ENCODE results near the gene UBAC2.

Gene UBAC2

DNA sequence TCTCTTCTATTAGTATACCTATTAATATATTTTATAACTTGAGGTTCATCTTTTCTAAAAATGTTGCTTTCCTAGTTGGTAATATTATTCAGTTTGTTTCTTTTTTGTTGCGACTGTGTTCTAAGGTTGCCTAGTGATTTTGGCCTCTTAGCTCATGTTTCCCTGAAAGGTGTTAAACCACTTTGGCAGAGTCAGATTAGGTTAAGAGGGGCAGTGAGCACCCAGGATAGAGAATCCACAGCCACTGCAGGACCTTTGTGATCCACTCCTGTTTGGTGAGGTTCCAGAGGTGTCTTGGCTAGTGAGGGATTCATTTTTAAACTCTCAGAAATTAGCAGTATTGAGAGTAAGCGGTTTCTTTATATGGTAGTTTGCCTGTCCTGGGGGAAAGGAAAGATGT is 72.5 kb downstream of the UBAC2 start:
- no peak for DNase-seq

DNA sequence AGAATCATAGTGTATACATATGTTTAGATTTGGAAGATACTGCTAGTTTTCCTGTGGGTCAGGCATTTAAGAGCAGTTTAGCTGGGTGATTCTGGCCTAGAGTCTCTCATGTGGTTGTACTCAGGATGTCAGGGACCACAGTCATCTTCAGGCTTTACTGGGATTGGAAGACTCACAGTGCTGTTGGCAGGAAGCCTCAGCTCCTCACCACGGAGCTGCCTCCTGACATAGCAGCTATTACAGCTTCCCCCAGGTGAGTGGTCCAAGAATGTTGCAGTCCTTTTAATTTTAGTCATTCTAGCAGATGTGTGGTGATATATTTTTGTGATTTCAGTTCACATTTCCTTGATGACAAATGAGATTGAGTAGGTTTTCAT is 74.4 kb downstream of the UBAC2 start:
- DNase-seq: no peak

DNA sequence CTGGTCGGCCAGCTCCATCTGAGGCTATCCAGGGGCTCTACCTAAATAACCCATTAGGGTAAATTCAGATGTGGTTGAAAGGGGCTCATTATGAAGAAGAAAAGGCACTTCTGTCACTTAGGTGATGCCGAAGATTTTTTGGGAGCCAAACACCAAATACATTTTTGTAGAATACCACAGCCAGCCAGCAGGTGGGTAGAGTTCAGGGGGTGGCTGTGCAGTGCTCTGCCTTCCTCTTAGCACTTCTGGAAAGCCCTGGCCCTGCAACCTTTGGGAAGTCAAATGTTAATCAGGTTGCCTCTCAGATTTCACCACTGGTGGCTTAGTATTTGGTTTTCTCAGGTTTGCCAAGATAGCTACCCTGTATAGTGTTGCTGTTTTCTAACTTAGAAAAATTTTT is 76.1 kb downstream of the UBAC2 start:
- no peak for DNase-seq

DNA sequence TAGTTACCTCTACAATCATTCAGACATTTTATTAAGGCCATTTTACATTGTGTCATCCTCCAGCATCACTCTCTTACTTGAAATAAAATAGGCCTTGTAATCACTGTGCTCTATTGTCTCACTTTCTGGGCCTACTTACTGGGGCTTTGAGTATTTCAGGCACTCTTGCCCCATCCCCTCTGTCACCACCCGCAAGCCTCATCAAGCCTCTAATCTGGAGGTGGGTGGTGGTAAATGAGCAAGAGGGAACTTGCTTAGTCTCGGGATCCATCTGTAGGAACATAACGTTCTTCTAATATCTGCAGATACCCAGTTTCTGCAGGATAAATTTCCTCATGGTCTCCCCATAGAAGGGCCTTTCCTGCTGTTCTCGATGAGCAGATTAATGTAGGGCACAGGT is 77.0 kb downstream of the UBAC2 start:
- no peak for DNase-seq

DNA sequence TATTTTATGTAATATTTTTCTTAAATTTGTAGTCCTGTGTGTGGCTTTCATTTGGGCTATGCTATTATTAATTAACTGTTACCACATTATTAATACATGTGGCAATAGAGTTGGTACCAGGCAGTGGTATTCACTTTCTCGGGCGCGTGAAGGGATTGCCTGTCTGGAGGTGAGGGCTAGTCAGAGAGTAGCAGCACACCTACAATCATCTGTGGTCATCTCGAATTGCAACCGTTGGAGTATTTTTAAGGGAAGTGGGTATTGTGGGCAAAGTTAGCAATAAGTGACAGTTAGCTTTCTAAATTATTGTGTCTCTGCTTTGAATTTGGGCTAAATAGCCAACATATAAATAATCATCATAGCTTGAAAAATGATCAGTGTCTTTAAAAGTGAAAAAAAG is 77.5 kb downstream of the UBAC2 start:
- no peak for DNase-seq

DNA sequence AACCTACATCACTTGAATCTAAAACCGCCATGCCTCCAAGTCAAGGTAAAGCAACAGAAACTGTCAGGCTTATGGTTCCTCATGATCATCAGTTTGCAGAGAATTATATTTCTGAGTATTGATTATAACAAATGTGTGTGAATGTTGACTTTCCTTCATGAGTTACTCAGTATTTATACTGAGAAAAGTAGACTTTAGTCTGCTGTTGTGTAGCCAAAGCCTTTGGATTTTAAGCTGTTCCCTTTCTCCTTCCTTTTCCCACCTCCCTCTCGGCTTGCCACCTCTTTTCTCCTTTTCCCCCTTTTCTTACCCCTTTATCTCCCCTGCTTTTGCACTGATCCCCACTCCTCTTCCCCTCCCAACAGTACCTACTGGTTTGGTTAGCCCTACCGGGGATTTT is 78.2 kb downstream of the UBAC2 start:
- DNase-seq: no peak

DNA sequence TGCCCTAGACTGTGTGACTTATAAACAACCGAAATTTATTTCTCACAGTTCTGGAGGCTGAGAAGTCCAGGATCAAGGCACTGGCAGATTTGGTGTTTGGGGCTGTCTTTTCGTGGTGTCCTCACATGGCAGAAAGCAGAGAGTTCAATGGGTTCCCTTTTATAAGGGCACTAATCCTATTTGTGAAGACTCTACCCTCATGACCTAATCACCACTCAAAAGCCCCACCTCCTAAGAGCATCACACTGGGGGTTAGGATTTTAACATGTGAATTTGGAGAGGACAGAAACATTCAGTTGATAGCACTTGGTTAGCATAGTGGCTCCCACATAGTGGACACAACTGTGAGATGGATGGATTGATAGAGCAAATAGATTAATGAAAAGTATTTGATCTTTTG is 79.0 kb downstream of the UBAC2 start:
- DNase-seq: no peak

DNA sequence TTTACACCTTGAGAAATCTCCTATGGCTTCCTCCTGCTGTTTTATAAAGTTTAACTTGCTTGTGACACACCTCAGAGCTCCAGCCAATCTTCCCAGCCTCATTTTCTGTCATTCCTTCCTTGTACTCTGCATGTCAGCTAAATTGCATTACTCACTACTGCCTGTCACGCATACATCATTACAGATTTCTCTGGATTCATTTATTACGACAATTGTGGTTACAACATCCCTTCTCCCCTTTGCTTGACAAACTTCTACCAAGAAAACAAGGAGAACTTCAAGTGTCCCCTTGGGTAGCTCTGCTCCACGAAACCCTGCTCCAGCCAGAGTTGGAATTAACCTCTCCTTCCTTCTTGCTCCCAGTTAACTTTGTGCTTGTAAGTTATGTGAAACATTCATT is 79.5 kb downstream of the UBAC2 start:
- DNase-seq: no peak

DNA sequence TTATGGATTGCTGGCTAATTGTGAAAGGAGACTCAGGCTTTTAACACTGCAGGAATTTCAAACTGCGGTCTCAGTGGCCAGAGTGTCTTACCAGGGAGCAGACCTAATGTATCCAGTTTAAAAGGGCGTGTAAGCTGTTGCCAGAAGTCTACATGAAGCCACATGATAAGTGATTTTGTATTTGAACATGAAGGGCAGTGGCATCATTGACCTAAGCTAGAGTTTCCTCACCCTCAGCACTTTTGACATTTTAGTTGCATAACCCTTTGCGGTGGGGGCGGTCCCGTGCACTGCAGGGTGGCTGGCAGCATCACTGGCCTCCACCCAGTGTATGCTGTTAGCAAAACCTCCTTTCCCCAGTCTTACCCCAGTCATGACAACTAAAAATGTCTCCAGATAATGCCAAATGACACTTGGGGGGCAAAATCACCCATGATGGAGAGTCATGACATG is 81.2 kb downstream of the UBAC2 start:
- no peak for DNase-seq

DNA sequence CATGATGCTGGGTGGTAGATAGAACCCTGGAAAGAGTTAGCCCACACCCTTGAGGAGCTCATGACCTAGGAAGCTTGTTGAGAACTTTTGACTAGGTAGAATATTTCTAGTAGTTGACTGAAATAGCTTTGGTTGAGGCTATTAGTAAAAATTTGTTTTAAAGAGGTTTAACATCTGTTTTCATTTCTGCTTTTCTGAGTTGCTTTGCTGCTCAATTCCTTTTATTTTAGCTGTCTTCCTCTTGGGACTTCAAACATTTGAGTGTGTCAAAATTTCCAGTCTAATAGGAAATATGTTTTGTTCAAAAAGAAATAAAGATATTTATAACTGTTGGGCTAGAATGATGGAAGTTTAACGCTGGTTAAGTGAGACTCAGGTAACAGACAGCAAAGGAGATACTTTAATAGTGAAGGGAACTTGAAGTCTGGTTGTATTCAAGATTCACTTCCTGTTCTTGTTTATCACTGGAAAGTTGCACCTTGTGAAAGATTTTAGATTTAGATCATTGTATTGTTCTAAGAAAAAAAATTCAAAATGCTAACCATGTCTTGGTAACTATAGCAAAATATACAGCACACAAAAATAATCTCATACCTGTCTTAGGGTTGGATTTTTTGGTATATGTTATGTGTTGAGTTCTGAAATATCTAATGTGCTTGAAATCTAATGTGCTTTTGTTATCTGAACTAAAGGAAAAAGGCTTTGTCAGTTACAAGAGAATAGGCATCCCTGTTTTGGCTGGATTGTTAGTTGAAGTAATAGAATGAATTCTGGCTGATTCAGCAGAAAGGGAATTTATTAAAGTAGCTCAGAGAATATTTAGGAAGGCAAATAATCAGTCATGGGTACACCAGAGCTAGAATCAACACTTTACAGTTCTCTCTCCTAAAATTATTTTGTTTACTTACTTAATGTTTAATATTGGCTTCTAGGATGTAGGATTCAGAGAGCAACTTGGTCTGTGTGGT is 81.9 kb downstream of the UBAC2 start:
- no peak for DNase-seq

DNA sequence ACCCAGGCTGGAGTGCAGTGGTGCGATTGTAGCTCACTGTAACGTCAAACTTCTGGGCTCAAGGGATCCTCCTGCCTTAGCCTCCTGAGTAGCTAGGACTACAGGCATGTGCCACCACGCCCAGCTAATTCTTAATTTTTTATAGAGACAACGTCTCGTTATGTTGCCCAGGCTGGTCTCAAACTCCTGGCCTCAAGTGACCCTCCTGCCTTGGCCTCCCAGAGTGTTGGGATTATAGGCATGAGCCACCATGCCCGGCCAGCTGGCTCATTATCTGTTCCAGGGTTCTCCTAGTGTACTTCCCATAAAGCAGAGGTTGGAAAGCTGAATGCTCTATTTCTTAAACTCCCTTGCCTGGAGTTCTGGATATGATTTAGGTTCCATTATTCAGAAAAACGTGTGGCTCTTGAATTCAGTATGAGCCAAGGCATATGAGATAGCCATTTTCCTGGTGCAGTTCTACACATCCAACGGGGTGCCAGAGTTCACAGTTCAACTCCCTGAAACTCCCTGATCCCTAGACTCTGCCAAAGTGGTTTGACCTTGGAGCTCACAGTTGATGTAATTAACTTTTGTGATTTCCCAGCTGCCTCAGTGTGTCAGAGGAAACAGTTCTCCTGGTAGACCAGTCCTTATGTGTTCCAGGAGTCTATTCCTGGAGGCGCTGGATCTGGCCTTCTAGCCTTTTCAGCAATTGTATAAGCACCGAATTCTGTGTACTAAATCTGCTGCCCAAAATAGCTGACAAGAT is 85.0 kb downstream of the UBAC2 start:
- DNase-seq: no peak

DNA sequence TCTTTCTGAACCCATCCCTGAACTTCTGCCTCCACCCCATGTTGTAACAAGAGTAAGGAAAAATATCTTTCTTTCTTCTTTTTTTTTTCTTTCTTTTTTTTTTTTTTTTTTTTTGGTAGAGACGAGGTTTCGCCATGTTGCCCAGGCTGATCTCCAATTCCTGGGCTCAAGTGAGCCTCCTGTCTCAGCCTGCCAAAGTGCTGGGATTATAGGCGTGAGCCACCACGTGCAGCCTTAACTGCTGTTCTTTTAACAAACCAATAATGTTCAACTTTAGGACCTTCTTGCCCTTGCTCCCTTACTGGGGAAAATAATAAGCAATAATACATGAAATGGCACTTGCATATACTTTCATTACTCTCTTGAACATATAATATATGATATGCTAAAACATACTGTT is 86.9 kb downstream of the UBAC2 start:
- peak; percentile 21 for DNase-seq

DNA sequence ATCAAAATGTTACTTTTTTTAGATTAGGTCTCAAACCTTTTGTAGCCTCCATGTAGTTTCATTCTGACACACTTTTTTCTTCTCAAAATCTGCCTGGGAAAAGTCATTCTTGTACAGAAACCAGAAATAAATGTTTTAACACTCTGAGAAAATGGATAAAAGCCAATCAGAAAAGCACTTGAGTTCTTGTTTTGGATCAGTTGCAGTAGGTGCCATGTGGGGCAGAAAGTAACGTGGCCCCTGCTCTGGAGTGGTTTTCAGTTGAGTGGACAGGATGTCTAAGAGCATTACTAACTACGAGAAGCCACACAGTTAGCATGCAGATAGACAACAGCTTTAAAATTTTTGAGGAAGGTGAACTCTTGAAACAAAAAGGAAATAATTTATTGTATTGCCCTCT is 87.4 kb downstream of the UBAC2 start:
- DNase-seq: no peak

DNA sequence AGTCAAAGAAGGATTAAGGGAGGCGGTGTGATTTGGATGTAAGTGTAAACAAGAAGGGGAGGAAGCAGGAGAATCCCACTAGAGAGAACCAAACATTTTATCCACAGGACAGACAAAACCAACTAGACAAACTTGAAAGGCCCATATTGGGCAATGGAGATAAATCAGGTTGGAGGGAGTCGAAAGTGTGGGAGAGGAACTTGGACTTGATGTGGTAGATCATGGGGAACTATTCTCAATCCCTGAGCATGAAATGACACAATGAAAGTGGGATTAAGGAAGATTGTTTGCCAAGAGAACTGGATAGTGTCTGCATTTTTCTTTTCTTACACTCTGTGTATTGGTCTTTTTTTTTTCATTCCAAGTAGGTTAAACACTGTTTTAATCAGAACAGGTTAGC is 88.6 kb downstream of the UBAC2 start:
- DNase-seq: no peak

DNA sequence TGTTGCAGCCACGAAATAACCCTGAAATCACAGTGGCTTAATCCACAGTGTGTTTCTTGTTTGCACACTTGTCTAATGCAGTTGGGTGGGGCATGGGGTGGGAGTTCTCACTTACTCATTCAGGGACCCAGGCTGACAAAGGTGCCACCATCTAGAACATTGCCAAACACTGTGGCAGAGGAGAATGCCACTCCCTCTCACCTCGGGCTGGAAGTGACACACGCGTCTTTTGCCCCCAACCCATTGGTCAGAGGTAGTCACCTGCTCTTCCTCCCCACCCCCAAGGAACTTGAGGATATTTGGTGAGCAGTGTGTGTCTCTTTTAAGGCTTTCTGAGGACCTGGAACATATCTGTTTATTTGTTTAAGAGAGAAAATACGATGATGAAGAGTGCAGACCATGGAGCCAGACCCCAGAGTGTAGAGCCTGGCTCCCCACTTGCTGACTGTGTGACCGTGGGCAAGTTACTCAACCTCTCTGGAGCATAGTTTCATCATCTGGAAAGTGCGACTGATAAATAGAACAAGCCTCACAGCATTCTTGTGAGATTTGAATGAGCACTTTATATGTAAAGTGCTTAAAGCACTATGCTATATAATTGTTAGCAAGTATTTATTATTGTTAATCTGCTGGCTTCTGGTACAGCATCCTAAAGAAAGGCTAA is 89.2 kb downstream of the UBAC2 start:
- no peak for DNase-seq

DNA sequence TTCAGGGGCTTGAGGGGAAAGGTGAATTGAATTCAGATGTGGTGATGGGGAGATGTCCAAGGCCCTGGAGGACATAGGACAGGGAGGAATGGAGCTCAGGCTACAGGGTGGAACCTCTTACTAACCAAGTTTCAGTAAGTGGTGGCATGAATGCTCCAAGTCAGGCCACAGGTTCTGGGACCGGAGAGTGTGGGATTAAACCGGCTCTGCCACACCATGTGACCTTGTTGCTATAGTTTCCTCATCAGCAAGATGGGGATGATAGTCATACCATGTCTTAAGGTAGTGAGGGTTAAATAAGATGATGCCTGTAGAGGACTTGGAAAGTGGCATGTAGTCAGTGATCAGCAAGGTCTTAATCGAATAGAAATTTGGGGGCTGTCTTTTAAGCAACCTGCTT is 90.2 kb downstream of the UBAC2 start:
- DNase-seq: no peak

DNA sequence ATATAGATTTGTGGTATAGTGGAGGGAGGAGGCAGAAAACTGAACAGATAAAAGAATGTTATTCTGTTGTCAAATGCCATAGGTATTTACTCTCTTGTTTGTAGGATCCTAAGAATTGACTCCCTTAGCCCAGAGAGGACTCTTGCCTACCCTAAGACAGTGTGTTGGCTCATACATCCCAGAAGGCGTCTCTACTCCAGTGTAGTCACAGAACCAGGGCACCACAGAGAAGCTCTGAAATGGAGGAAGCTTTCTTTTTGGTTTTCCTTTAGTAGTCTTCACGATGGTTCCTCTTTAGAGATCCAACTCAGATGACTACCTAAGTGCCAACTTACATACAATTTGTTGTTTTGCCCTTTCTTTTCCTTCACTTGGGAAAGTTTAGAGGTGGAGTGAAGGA is 92.5 kb downstream of the UBAC2 start:
- no peak for DNase-seq

DNA sequence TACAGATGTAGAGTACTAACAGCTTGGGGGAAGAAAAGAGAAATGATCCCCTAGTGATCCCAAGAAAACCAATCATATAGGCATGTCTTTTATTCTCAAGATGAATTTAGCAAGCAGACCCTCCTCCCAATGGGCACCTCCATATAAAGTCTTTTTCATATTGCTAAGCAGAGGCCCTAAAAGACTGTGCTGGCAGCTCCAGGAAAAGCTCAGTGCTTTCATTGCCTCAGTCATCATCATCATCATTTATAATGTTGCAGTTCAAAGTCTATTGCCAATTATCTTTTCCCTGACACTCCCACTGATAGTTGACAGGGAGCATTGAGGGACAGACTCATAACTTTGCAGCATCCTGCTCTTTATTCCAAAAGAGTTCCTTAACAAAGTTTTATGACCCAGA is 93.5 kb downstream of the UBAC2 start:
- DNase-seq: no peak

DNA sequence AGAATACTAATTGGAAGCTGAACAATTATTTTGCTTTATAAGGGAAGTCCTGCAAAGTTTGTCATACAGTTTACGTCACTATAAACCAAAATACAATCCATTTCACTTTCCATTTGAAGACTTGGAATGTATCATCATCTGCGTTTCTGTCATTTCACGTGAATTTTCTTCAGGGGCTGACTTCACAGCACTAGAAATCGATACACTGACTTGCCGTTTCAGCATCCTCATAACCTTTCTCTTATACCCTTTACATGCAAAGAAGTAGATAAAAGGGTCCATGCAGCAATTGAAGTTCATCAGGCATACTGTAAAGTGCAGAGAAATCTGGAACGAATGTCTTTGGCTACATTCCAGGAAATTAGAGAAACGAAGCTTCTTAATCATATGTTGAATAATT is 94.3 kb downstream of the UBAC2 start:
- DNase-seq: no peak

DNA sequence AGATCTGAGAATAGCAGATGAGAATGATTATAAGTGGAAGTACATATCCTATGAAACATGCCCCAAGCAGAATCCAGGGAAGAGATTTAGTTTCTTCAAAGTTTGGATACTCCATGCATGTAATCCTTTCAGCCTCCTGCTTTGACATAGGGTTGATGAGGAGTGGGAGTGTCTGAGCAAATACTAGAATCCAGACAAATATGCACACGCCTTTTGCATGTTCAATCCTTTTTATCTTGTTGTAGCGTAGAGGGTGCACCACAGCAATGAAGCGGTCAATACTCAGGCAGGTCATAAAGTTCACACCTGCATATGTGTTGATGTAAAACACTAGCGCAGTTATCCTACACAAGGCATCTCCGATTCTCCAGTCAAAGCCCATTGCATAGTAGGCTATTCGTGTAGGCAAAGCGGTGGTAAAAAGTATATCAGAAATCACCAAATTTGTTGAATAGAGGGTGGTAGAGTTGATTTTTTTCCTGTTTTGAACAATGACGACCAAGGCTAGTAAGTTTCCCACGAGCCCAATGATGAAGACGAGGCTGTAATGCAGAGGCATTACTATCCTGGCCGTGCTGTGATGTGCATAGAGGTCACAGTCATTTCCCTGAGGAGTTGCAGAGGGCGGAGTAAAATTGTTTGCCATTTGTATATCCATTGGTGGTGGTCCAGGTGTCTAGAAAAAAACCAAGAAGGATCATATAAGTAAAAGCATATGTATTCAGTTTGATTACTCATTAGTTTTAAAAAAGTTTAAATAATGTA is 95.0 kb downstream of the UBAC2 start:
- no peak for DNase-seq

DNA sequence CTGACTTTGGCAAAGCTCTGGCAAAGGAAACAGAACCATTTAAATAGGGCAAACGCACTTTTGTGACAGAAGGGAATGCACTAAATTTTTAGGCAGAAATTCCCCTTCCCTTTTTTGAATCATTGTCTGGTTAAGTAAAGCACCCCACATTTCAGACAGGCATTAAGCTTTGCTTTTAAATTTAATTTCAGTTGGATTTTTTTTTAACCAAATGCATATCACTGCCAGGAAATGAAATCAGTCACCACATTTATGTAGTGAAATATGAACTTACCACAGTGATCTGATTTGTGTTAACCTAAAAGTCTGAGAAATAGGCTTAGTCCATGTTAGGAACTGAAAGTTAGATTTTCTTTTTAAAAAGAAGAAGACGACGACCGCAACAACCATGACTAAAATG is 95.7 kb downstream of the UBAC2 start:
- DNase-seq: no peak

DNA sequence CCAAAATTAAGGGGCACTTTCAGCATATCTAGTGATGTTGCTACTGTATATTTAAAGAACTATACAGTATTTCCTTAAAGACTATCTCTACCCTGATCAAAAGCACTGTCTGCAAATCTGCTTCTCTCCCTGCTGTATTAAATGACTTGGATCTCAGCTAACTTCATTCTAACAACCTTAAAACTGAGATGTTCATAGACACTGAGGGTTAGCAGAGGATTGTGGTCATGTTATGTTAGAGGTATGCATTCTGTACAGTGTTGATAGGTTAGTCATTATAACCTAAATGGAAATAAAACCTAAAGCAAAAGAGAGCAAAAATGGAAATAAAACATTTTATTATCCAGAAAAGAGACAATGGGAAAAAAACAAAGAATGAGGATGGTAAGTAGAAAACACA is 96.7 kb downstream of the UBAC2 start:
- DNase-seq: no peak

DNA sequence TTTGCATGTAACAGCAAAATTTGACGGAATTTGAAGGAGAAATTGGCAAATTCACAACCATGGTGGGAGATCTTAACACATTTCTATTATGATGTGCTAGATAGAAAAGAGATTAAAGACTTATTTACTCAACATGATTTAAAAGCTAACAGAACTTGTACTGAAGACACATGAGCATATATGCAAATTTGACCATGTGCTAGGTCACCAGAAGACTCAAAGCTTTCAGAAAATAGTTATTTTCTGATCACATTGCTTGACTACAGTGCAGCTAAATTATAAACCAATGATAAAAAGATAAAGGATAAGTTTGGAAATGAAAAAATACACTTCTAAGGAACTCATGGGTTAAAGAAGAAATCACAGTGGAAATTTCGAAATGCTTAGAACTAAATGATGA is 97.4 kb downstream of the UBAC2 start:
- DNase-seq: no peak

All from eye (tissue), 1 donor.